Measurements from ENCODE around the gene ABI3.

DNA sequence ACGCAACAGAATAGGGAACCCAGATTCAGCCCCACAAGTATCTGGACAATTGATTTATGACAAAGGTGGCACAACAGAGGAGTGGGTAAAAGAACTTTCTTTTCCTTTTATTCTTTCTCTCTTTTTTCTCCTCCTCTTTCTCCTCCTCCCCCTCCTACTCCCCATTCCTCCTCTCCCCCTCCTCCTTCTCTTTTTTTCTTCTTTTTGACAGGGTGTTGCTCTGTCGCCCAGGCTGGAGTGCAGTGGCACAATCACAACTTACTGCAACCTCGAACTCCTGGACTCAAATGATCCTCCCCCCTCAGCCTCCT, 16.3 kb upstream of the ABI3 start:
- TF ChIP-seq, protein P1, sequence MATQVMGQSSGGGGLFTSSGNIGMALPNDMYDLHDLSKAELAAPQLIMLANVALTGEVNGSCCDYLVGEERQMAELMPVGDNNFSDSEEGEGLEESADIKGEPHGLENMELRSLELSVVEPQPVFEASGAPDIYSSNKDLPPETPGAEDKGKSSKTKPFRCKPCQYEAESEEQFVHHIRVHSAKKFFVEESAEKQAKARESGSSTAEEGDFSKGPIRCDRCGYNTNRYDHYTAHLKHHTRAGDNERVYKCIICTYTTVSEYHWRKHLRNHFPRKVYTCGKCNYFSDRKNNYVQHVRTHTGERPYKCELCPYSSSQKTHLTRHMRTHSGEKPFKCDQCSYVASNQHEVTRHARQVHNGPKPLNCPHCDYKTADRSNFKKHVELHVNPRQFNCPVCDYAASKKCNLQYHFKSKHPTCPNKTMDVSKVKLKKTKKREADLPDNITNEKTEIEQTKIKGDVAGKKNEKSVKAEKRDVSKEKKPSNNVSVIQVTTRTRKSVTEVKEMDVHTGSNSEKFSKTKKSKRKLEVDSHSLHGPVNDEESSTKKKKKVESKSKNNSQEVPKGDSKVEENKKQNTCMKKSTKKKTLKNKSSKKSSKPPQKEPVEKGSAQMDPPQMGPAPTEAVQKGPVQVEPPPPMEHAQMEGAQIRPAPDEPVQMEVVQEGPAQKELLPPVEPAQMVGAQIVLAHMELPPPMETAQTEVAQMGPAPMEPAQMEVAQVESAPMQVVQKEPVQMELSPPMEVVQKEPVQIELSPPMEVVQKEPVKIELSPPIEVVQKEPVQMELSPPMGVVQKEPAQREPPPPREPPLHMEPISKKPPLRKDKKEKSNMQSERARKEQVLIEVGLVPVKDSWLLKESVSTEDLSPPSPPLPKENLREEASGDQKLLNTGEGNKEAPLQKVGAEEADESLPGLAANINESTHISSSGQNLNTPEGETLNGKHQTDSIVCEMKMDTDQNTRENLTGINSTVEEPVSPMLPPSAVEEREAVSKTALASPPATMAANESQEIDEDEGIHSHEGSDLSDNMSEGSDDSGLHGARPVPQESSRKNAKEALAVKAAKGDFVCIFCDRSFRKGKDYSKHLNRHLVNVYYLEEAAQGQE (IDR thresholded peaks at IDR 0.05; ENCODE audit: insufficient replicate concordance, low read depth): no peak
- TF ChIP-seq, protein P2, sequence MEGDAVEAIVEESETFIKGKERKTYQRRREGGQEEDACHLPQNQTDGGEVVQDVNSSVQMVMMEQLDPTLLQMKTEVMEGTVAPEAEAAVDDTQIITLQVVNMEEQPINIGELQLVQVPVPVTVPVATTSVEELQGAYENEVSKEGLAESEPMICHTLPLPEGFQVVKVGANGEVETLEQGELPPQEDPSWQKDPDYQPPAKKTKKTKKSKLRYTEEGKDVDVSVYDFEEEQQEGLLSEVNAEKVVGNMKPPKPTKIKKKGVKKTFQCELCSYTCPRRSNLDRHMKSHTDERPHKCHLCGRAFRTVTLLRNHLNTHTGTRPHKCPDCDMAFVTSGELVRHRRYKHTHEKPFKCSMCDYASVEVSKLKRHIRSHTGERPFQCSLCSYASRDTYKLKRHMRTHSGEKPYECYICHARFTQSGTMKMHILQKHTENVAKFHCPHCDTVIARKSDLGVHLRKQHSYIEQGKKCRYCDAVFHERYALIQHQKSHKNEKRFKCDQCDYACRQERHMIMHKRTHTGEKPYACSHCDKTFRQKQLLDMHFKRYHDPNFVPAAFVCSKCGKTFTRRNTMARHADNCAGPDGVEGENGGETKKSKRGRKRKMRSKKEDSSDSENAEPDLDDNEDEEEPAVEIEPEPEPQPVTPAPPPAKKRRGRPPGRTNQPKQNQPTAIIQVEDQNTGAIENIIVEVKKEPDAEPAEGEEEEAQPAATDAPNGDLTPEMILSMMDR (IDR thresholded peaks at IDR 0.05; ENCODE audit: insufficient read depth, low read length): no peak
